Measurements from ENCODE around the gene OPCML.

OPCML gene

GRCh38 chr11:133385781-133386180 is 146.5 kb downstream of the OPCML start:
- no peaks in the 10 kb centered on the region for H3K4me1 ChIP-seq (ENCODE audit: control insufficient read depth in 1 of 2, insufficient read depth in 1 of 2, low read depth in 1 of 2, low read length in 1 of 2)
- H3K36me3 ChIP-seq = no peaks in the 10 kb centered on the region
- no peaks in the 10 kb centered on the region for H3K27me3 ChIP-seq
- H3K4me3 ChIP-seq (ENCODE audit: low read depth in 1 of 2, low read length in 1 of 2) = no peak overlapping the region
- TF ChIP-seq, protein P1, sequence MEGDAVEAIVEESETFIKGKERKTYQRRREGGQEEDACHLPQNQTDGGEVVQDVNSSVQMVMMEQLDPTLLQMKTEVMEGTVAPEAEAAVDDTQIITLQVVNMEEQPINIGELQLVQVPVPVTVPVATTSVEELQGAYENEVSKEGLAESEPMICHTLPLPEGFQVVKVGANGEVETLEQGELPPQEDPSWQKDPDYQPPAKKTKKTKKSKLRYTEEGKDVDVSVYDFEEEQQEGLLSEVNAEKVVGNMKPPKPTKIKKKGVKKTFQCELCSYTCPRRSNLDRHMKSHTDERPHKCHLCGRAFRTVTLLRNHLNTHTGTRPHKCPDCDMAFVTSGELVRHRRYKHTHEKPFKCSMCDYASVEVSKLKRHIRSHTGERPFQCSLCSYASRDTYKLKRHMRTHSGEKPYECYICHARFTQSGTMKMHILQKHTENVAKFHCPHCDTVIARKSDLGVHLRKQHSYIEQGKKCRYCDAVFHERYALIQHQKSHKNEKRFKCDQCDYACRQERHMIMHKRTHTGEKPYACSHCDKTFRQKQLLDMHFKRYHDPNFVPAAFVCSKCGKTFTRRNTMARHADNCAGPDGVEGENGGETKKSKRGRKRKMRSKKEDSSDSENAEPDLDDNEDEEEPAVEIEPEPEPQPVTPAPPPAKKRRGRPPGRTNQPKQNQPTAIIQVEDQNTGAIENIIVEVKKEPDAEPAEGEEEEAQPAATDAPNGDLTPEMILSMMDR (IDR thresholded peaks at IDR 0.05) = no peak
- H3K27ac ChIP-seq = no peak overlapping the region
- H3K9me3 ChIP-seq = no peaks in the 10 kb centered on the region

- TF ChIP-seq, protein P1 (IDR thresholded peaks at IDR 0.05) = no peak
- H3K4me1 ChIP-seq (ENCODE audit: control insufficient read depth in 1 of 2, insufficient read depth in 1 of 2, low read depth in 1 of 2, low read length in 1 of 2) = no peaks in the 10 kb centered on the region
- no peak overlapping the region for H3K27ac ChIP-seq
- H3K4me3 ChIP-seq (ENCODE audit: low read depth in 1 of 2, low read length in 1 of 2) = no peak overlapping the region
- no peaks in the 10 kb centered on the region for H3K27me3 ChIP-seq
- no peaks in the 10 kb centered on the region for H3K9me3 ChIP-seq
- H3K36me3 ChIP-seq = no peaks in the 10 kb centered on the region
Observed at GRCh38 chr11:133384731-133385130, 147.6 kb downstream of the OPCML start.

GRCh38 chr11:133383689-133384088 is 148.6 kb downstream of the OPCML start:
- TF ChIP-seq, protein P1 (IDR thresholded peaks at IDR 0.05) = no peak
- Histone ChIP-seq H3K4me3 (ENCODE audit: low read depth in 1 of 2, low read length in 1 of 2) (no peak overlapping the region), H3K36me3 (no peaks in the 10 kb centered on the region), H3K9me3 (no peaks in the 10 kb centered on the region), H3K4me1 (ENCODE audit: control insufficient read depth in 1 of 2, insufficient read depth in 1 of 2, low read depth in 1 of 2, low read length in 1 of 2) (no peaks in the 10 kb centered on the region), H3K27ac (no peak overlapping the region), H3K27me3 (no peaks in the 10 kb centered on the region)

DNA sequence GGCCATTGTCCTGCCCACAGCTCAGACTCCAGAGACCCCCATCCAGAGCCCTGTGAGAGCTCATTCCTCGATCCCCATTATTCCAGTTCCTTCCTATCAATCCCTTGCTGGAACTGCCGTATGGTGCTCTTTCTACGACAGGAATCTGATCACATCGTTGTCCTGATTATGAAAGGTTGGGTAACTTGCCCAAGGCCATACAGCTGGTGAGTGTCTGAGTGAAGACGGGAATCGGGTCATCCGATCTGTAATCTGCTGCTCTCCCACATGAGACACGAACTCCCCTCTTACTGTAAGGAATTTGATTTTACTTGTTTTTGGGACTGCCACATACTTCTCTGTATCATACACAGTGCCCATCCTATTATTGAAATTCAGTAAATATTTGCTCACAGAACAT is 149.1 kb downstream of the OPCML start:
- Histone ChIP-seq H3K27ac (no peak overlapping the region), H3K27me3 (no peaks in the 10 kb centered on the region), H3K4me1 (ENCODE audit: control insufficient read depth in 1 of 2, insufficient read depth in 1 of 2, low read depth in 1 of 2, low read length in 1 of 2) (no peaks in the 10 kb centered on the region), H3K9me3 (no peaks in the 10 kb centered on the region), H3K36me3 (no peaks in the 10 kb centered on the region), H3K4me3 (ENCODE audit: low read depth in 1 of 2, low read length in 1 of 2) (no peak overlapping the region)
- TF ChIP-seq, protein P1 (IDR thresholded peaks at IDR 0.05) = no peak

GRCh38 chr11:133382131-133382812 is 150.0 kb downstream of the OPCML start:
- H3K4me1 ChIP-seq (ENCODE audit: control insufficient read depth in 1 of 2, insufficient read depth in 1 of 2, low read depth in 1 of 2, low read length in 1 of 2) = no peaks in the 10 kb centered on the region
- H3K36me3 ChIP-seq = no peaks in the 10 kb centered on the region
- H3K9me3 ChIP-seq = no peaks in the 10 kb centered on the region
- no peaks in the 10 kb centered on the region for H3K27me3 ChIP-seq
- no peak overlapping the region for H3K27ac ChIP-seq
- TF ChIP-seq, protein P1 (IDR thresholded peaks at IDR 0.05) = no peak
- no peak overlapping the region for H3K4me3 ChIP-seq (ENCODE audit: low read depth in 1 of 2, low read length in 1 of 2)
